ENCODE measurements around the gene PDE4D.
"Not testable (repeated sequence)": the region's sequence is repeated elsewhere in the genome, so short reads cannot be mapped to it uniquely, and the experiment has no call there.

Gene PDE4D

DNA sequence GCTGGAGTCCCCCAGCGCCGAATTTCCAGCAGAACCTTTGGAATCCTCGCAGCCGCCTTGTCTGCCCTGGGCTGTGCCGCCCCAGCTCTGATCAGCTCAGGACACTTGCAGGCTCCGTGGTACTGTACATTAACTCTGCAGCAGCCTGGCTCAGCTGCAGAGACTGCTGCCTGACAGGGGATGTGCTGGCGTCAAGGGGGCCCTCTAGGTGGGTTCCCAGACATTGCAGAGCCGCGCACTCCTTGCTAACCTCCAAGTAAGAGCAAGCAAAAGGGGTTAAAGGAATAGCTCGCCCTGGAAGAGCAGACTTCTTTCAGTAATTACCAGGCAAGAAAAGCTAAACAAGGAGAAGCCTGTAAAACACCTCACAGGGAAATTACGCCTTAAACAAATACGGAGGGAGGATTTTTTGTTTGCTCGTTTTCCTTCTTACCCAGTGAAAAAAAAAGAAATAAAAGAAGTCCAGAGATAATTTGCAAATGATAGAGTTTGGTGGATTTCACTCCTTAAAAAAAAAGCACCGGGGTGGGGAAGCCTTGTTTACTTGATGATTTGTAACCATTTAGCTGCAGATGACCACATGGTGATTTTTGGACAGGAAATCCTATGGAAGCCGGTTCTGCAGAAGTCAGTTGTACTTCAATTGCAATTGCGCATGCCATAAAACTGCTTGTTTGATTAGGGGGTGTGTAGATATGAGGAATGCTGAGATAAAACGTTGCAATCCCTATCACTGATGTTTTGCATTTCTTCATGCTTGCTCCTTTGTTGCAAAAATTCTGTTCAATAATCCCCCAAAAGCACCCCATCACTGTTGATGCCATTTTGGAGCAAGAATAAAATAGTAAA lies 305.8 kb downstream of the PDE4D start:
- DNase-seq (ENCODE audit: low read depth in 2 of 2, low spot score in 1 of 2) = no peak

DNA sequence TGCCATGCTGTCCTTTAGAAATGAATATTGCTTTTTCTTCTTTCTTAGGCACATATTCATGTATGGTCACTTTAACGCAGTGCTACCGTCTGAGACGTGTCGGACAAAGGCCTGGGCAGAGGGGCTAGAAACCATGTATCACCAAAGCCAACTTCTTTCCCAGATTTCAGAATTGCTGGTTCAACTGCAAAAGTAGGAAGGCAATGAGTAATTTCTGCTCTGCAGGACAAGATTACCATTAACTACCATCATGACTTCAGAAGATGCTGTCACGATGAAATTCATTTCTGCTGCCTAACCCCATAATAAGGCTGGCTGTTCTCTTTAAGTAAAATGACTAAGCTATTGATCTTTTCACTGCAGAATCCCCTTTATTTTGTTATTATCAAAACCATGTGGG lies 306.7 kb downstream of the PDE4D start:
- no peak for DNase-seq (ENCODE audit: low read depth in 2 of 2, low spot score in 1 of 2)

DNA sequence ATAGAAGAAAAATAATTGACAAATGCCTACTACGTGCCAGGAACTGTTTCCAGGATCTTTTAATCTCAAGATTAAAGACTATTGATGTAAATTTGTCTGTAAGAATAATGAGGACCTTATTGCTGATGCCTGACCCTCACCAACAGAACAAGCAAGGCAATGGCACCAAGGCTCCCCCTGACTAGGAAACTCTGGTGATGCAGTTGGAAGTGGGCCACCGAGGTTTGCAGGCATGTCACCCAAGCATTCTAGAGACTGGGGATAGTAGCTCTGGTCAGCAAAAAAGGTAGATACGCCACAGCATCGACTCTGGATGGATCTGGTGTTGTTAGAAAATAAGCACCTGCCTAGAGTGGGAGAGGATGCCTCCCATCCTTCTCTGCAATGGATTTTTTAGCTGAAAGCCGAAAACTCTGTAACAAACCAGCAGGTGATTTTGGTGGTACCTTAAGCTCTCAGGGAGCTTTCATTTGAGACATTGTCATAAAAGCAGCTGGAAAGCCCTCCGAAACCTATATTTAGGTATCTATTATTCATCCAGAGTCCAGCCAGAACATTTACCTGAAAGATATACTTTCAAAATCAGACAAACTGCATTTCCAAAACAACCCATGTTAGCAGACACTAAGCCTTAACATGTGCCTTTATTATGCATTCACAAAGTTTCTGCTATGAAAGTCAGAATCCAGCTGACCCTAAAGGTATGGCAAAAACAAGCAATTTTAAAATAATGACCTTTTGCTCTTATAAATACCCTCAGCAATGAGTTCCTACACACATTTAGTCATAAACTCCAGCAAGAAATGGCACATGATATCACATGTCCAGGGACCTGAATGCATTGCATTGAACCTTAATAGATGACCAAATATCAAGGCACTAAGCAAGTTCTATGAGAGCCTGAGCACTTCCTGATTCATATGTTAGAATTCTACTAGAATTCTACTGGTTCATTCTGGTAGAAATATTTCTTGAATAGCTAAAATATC lies 308.4 kb downstream of the PDE4D start:
- DNase-seq (ENCODE audit: low read depth in 2 of 2, low spot score in 1 of 2) = no peak

DNA sequence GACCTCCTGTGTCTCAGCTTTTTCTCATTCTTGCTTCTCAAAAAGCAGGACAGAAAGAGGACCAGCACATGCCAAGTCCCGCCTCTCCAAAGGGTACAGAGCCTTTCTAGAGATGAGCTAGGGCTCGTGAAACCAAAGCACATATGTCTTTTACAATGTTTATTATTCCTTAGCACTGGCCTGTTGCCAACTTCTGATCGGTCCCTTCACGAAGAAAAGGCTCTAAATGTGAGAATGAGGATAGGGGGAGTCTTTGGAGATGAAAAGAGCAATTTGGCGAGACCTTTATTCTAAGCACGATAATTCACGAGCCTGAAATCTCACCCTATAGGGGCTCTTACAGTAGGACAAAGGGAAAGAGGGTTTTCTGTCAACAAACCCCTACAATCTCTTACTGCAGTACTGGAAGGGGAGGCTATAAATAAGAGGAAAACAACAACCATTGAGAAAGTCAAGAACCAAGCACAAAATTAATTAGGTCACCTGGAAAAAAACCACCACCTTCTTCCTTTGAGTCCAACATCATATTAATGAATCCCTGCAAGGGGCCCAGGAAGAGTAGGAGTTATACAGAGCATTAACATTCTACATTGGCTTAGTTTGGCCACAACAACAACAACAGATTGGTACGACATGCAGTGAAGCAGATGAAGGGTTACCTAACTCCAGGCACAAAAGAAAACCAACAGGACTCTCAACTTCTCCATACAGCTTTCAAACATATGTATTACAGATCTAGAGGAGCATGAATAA lies 309.5 kb downstream of the PDE4D start:
- DNase-seq (ENCODE audit: low read depth in 2 of 2, low spot score in 1 of 2) = no peak

DNA sequence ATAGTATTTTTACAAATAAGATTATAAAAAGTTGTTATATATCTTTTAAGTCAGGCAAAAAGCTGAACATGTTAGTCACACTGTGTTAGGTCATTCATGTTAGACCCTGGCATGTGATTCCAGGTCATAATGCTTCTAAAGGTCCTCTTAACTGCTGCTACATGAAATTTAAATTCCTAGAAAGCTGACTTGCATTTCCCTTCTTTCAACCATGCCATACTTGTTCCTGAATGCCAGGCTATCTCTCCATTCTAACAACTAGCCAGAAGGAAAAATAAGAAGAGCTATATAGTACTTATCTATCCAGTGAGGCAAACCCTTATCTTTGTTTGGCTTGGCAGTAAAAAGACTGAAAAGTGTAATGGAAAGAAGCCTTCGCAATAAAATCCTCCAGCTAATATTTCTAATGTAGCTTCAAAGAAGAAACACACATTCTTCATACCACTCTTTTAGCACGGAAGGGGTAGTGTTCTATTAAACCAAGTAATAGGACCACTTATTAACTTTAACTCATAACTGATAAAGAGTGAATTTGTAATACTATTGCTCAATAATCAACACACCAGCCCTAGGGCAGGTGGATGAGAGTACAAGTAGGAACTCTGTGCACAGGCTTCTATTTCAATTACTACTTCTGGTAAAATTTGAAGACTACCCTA lies 310.2 kb downstream of the PDE4D start:
- no peak for DNase-seq (ENCODE audit: low read depth in 2 of 2, low spot score in 1 of 2)

DNA sequence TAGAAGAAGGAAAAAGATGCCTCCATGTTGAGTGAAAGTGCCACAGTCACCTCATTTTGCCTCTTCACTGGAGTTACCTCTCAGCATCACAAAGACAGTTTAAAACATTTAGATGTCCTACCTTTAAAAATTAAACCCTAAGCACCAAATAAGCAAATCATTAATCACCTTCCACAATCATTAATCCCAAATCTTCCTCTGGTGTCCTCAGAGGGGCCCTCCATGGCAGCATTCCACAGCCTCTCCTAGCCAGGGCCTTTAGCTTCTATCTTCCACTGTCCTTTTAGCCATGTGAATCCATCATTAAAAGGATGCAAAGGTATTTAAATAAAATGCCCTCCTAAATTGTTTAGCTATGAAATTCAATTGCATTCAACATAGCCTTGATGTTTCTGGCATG lies 310.8 kb downstream of the PDE4D start:
- no peak for DNase-seq (ENCODE audit: low read depth in 2 of 2, low spot score in 1 of 2)

DNA sequence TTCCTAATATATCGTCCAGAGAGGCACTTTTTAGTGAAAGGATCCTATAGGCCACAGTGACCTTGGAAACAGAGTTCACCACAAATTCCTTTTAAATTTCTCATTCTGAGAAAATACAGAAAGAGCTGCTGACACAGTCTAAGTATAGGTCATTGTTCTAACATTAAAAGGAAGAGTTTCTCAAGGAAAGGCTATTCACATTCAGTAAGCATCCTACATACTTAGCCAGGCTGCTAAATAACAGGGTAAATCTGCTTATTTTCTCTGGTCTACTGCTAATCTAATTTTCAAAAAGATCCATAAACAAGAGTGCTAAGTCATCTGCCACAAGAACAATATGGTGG lies 313.7 kb downstream of the PDE4D start:
- DNase-seq (ENCODE audit: low read depth in 2 of 2, low spot score in 1 of 2) = no peak

DNA sequence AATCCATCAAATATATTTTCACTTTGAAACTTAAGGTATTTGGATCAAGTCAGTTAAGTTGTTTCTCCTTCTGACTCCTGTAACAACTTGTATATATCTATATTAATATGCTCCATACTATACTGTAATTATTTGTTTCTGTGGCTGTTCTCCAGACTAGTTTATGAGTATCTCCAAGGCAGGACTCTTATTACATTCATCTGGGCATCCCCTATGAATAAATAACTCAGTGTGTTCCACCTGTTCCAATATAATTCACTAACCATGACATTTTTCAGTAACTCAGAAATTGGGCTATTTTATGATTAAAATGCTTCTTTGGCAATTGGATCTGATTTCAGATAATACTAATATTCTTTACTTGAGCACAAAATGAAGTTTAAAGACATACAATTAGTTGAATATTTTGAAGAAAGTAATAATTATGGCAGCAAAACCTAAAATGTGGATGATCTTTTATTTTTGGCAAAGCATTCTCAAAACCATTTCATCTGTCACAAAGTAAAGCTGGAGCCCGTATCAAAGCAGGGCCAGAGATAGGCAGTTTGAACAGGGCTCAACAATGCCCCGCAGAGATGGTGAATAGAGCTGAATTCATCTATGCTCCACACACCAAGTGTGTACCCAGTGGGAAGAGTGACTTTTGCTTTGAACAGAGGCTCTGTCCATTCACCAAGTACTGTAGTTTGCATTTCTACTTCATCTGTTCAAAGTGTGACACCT lies 314.3 kb downstream of the PDE4D start:
- DNase-seq (ENCODE audit: low read depth in 2 of 2, low spot score in 1 of 2) = no peak

DNA sequence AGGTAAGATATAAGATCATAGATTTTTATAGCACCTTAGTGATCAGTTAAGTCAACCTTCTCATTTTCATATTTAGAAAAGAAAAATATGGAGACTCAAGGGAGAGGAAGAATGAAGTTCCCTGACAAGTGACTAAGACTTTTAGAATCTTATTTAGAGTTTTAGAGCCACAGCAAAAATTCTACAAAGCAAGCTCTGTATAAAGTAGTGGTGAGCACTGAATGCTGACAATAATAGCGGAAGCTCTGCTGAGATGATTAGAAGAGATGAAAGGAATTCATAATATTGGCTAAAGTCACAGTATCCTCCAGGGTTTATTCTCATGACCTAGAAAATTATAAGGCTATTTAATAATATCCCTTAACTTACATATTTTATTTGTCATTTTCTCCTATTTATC lies 316.0 kb downstream of the PDE4D start:
- no peak for DNase-seq (ENCODE audit: low read depth in 2 of 2, low spot score in 1 of 2)

DNA sequence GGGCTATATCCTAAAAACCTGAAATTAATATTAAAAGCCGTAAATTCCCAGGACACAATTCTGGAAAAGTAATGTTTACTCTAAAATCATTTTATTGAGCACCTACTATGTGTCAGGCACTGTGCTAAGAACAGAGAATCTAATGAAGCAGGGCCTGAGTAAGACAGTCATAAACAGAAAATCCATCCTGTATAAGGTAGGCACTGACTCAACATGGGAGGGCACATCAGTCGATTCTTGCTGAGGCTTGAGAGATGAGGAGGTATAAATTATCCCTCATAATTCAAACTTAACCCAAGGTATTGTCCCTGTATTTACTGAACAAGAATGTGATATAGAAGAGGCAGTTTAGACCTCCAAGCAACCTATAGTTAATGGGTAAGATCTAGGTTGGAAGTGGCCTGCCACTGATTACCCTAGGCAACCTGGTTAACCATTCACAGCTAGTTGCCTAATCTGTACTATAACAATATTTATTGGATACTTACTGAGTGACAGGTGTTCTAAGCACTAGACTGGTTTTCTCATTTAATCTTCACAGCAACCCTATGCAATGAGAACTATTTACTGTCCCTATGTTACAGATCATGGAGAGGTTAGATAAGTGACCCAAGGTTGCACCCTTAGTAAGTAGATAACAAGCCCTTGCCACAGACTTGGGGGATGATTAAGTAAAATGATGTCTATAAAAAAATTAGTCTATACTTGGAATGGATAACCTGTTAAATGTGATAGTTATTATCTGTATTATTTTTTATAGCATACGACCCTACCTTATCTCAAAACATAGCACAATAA lies 317.7 kb downstream of the PDE4D start:
- no peak for DNase-seq (ENCODE audit: low read depth in 2 of 2, low spot score in 1 of 2)

DNA sequence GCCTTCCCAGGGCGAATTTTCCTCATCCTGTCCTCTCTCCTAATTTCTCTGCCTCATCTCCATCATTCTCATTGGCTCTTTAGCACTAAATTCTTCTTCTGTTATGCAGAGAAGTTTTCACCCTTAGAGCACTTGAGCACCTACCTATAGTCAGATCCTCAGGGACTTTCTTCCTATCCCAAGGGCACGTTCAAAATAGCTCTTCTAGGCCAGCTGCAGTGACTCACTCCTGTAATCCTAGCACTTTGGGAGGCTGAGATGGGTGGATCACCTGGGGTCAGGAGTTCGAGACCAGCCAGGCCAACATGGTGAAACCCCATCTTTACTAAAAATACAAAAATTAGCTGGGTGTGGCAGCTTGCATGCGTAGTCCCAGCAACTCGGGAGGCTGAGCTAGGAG lies 320.0 kb downstream of the PDE4D start:
- DNase-seq (ENCODE audit: low read depth in 2 of 2, low spot score in 1 of 2) = not testable (repeated sequence)

DNA sequence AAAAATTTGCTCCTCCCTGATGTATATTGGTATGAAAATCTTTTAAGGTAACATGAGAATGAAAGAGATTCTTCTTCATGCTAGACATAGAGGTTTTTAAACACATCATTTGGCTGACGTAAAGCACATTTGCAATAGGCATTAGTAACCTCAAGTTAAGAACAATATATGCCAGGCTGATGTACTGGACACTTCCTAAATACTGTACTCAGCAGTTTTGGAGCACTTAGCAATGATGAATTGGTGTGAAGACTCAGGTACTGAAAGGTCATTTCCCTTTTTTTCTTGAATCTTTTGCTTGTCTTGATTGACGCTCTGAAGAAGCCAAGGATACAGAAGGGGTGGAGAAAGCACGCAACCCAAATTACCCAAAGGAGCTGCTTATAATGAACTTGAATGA lies 322.5 kb downstream of the PDE4D start:
- no peak for DNase-seq (ENCODE audit: low read depth in 2 of 2, low spot score in 1 of 2)

DNA sequence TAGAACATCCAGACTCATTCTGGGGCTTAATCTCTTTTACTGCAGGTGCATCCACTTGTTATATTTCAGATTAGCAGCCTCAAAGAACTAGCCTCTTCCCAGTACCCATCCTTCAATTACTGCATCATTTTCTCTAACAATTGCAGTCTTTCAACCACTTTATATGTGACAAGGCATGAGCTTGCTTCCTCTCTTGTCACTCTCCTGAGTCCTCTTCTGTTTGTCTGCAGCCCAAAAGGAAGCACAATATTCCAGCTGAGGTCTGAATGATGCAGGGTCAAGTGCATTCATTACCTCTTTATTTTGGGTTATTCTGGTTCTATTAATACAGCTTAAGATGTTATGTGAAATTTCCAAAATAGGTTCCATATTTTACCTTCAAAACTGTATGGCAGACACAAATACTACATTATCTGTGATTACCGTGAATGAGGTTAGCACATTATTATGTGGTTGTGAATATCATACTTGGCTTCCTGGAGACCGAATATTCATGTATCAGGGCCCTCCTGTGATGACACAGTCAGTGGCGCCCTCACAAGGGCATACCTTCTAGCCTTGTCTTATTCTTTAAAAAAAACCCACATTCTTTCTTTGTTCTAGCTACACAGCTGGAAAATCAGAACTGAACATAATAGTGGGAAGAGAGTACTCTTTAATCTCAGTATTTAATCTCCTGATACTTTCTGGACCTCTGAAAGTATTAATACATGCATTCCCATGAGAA lies 323.8 kb downstream of the PDE4D start:
- no peak for DNase-seq (ENCODE audit: low read depth in 2 of 2, low spot score in 1 of 2)

DNA sequence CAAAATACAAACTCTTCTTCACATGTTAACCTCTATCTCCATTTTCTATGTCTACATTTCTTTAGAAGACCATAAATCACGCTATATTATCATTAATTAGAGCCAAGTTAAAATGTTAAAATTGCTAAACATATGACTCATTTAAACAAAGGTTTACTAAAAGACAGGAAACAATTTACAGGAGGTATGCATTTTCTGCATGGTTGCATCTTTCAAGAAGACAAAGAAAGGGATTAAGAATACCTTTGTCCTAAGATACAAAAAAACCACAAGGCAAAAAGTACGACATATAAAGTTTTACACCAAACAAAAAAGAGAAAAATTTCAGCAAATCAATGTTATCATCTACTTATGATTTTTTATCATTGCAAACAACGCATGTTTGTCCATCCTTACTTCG lies 324.4 kb downstream of the PDE4D start:
- no peak for DNase-seq (ENCODE audit: low read depth in 2 of 2, low spot score in 1 of 2)

DNA sequence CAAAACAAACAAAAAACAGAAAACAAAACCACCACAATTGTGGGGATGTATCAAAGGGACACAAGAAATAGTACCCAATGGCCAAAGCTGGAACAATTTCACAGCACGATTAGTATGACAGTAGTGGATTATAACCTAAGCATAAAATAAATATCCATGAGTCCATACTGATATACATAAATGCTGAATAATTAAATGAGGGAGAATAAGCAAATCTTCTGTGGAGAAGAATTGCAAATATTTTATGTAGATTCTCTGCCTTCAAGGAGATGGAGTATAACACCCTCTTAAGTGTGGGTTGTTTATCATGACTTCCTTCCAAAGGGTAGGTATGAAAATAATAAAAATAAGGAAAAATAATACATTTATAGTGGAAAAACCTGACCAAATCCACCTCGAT lies 325.4 kb downstream of the PDE4D start:
- no peak for DNase-seq (ENCODE audit: low read depth in 2 of 2, low spot score in 1 of 2)

DNA sequence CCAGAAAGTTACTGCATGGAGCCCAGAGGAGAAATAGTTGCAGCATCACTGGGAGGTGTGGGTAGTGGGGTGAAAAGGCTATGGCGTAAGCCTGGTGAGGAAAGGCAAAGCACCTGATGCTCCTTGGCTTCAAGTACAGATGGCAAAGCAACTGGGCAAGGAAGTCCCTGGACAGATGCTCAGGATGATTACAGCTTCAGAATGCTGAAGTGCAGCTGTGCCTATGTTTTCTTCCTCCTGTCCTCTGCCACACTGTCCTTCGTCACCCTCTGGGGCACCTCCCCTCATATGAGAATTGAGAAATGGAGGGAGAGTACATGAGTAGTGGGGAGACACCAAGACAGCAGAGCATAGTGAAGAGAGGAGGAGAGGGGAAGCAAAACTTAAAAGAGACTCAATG lies 328.0 kb downstream of the PDE4D start:
- no peak for DNase-seq (ENCODE audit: low read depth in 2 of 2, low spot score in 1 of 2)

DNA sequence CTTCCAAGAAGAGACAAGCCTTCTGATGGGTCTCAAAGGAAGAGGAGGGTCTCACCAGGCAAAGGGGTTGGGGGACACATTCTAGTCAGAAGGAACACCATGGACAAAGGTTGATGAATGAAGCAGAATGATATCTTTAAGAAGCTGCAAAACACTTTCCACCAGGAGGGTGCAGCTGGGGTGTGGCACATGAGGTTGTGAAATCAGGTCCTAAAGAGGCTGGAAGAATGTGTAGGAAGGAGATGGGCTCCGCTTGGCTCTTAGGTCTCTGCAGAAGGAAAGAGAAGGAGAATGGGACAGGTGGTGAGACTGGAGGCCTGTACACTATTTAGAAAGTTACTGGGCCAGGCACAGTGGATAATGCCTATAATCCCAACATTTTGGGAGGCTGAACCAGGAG lies 328.6 kb downstream of the PDE4D start:
- DNase-seq (ENCODE audit: low read depth in 2 of 2, low spot score in 1 of 2) = no peak

DNA sequence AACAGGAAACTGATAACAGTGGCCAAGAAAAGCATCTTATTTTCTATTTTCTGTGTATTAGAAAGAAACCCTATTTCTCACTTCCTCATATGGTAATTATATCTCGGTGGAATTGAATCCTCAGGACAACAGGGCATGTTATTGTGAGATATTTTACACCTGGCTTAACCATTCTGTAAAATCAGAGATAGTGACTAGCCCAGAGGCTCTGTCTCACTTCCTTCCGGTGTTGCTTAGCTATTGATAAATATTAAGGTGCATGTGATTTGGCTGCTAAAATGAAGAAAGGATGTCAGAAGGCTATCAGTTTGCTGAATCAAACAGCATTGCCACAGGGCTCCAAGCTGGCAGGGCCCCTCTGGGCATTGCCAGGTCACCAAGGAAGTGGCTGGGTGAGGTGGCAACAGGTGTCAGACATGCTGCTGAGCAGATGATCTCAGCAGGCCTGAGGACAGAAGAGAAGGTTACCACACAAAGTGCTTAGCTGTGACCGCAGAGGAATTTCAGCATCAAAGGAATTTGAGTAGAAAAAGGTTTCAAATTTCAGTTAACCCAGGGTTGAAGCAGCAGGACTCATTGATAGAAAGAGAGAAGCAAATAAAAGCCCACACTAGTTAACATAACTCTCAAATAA lies 330.7 kb downstream of the PDE4D start:
- peak in 1 of 2 donors; percentile 12 for DNase-seq (ENCODE audit: low read depth in 2 of 2, low spot score in 1 of 2)

All from stimulated activated CD8-positive, alpha-beta memory T cell treated with anti-CD3 and anti-CD28 coated beads, Interleukin-4, amount 100 ng/mL, for 4 hours (primary cell).